HCT116 (cell line): ENCODE data around the gene PARP8. TPM values are rescaled to one million over a fixed set of nuclear protein-coding genes. Genes with fewer than 3 reads are reported as not detected.
"Not testable (repeated sequence)": the region's sequence is repeated elsewhere in the genome, so short reads cannot be mapped to it uniquely, and the experiment has no call there.

Experiments used
- ATAC-seq: fragments of 200-7000 bp; cut with Tn5 transposase; 2 replicates; pipeline ENCODE4 v1.9.1; 2020; ENCODE audit warnings: mild to moderate bottlenecking, moderate library complexity
- BruUV-seq: library from RNA; stranded (reverse); fragments of 400-500 nt; replicated peaks from 2 replicates; lab custom pipeline; 2021; lab: Mats Ljungman, UMichigan
- CTCF ChIA-PET: fragments of 300-600 bp; sonication (Branson Sonifier 250); formaldehyde crosslinking; loops from one replicate; lab custom pipeline; 2021; ENCODE audit warnings: antibody characterized with exemption; lab: Charles Lee
- POLR2A ChIA-PET: fragments of 300-600, 350-600 bp; sonication (Branson Sonifier 250); formaldehyde crosslinking; loops from one replicate; lab custom pipeline; 2021; ENCODE audit warnings: antibody characterized with exemption; lab: Charles Lee
- RAD21 ChIA-PET, 2 experiments: fragments of 300-600 bp; sonication (Branson Sonifier 250); formaldehyde crosslinking; loops; one replicate each; lab custom pipeline; 2023; ENCODE audit warnings: low total read pairs in 2 of 2; ENCODE audit not compliant: uncharacterized antibody in 2 of 2, unreplicated experiment in 2 of 2, low non-redundant PET in 1 of 2; lab: Charles Lee
- DNase-seq: peaks from one replicate; pipeline ENCODE4 v3.0.0-alpha.2; 2010; ENCODE audit warnings: low read depth, low spot score
- H2AFZ ChIP-seq: fragments of 200-600 bp; shearing (Covaris generic), sonication (generic); 2 replicates; pipeline ENCODE4 v1.6.1; 2017; ENCODE audit warnings: low read depth, mixed run types, mixed read lengths, antibody characterized with exemption, low read length; ENCODE audit not compliant: poor library complexity, severe bottlenecking
- H3K27ac ChIP-seq: 2 replicates; pipeline ENCODE4 v1.5.1; 2012; ENCODE audit warnings: low read depth, low read length
- H3K27me3 ChIP-seq: fragments of 200-600 bp; sonication (generic); 2 replicates; pipeline ENCODE4 v1.6.1; 2016; ENCODE audit warnings: mixed run types, low read length, mixed read lengths; ENCODE audit not compliant: insufficient read depth
- H3K36me3 ChIP-seq, 2 experiments: fragments of 200-500 bp in 1 of 2; fragments of 200-600 bp in 1 of 2; sonication (Bioruptor generic) in 1 of 2; sonication (generic) in 1 of 2; 2 replicates each; pipeline versions ENCODE4 v1.5.1 to v1.6.1; 2014 to 2016; ENCODE audit warnings: low read length in 2 of 2, inconsistent platforms in 1 of 2, mixed read lengths in 1 of 2, mixed run types in 1 of 2; ENCODE audit not compliant: insufficient read depth in 2 of 2, control insufficient read depth in 1 of 2
- H3K4me1 ChIP-seq, 2 experiments: fragments of 200-600 bp in 1 of 2; sonication (generic) in 1 of 2; 2 replicates each; pipeline versions ENCODE4 v1.5.1 to v1.6.1; 2012 to 2017; ENCODE audit warnings: low read length in 2 of 2, inconsistent platforms in 1 of 2, mild to moderate bottlenecking in 1 of 2, mixed read lengths in 1 of 2, mixed run types in 1 of 2, moderate library complexity in 1 of 2; ENCODE audit not compliant: insufficient read depth in 2 of 2, control insufficient read depth in 1 of 2
- H3K4me2 ChIP-seq: fragments of 200-600 bp; sonication (generic); 2 replicates; pipeline ENCODE4 v1.6.1; 2017; ENCODE audit warnings: mixed run types, low read length, mixed read lengths
- H3K4me3 ChIP-seq, 2 experiments: fragments of 200-600 bp in 1 of 2; sonication (generic) in 1 of 2; replicated peaks in 1 of 2; 2 replicates each; pipeline ENCODE4 v1.5.1; 2011 to 2016; ENCODE audit warnings: low read length in 2 of 2, control low read depth in 1 of 2, low read depth in 1 of 2, mild to moderate bottlenecking in 1 of 2, mixed read lengths in 1 of 2, mixed run types in 1 of 2
- H3K79me2 ChIP-seq: fragments of 200-600 bp; sonication (generic); 2 replicates; pipeline ENCODE4 v1.6.1; 2017; ENCODE audit warnings: mild to moderate bottlenecking, mixed run types, low read length, moderate library complexity, mixed read lengths; ENCODE audit not compliant: insufficient read depth
- H3K9ac ChIP-seq: fragments of 200-600 bp; sonication (generic); 2 replicates; pipeline ENCODE4 v1.6.1; 2016; ENCODE audit warnings: low read length, mixed read lengths
- H3K9me2 ChIP-seq: fragments of 200-600 bp; sonication (generic), shearing (Covaris generic); 2 replicates; pipeline ENCODE4 v1.6.1; 2017; ENCODE audit warnings: mixed run types, mild to moderate bottlenecking, moderate library complexity; ENCODE audit not compliant: insufficient read depth
- H3K9me3 ChIP-seq, 2 experiments: fragments of 200-500 bp in 1 of 2; fragments of 200-600 bp in 1 of 2; sonication (Bioruptor generic) in 1 of 2; sonication (generic) in 1 of 2; 2 replicates each; pipeline ENCODE4 v1.6.1; 2014 to 2017; ENCODE audit warnings: low read length in 2 of 2, mixed read lengths in 2 of 2, inconsistent platforms in 1 of 2, low read depth in 1 of 2, mild to moderate bottlenecking in 1 of 2, mixed run types in 1 of 2, moderate library complexity in 1 of 2; ENCODE audit not compliant: control insufficient read depth in 1 of 2, insufficient read depth in 1 of 2
- H4K20me1 ChIP-seq: fragments of 200-600 bp; sonication (generic), shearing (Covaris generic); 2 replicates; pipeline ENCODE4 v1.6.1; 2017; ENCODE audit warnings: mixed run types, mild to moderate bottlenecking, moderate library complexity; ENCODE audit not compliant: insufficient read depth
- CEBPB ChIP-seq: IDR thresholded peaks from 2 replicates; pipeline ENCODE4 v1.6.1; 2012; ENCODE audit warnings: low read depth
- JUND ChIP-seq: IDR thresholded peaks from 2 replicates; pipeline ENCODE4 v1.6.1; 2012
- POLR2AphosphoS5 ChIP-seq: IDR thresholded peaks from 2 replicates; pipeline ENCODE4 v1.6.1; 2011; ENCODE audit warnings: mild to moderate bottlenecking, low read depth, low read length, moderate library complexity
- SP1 ChIP-seq: IDR thresholded peaks from 2 replicates; pipeline ENCODE4 v1.6.1; 2012; ENCODE audit warnings: low read depth
- SRF ChIP-seq: IDR thresholded peaks from 2 replicates; pipeline ENCODE4 v1.6.1; 2012; ENCODE audit warnings: low read depth
- YY1 ChIP-seq: IDR thresholded peaks from 2 replicates; pipeline ENCODE4 v1.6.1; 2011; ENCODE audit warnings: low read length, low read depth, moderate library complexity, mild to moderate bottlenecking; ENCODE audit not compliant: insufficient replicate concordance; ENCODE audit errors: extremely low read depth
- ZFX ChIP-seq: fragments of 450-650 bp; IDR thresholded peaks from 2 replicates; pipeline ENCODE4 v1.6.1; 2017
- intact Hi-C: fragments of 100-400 bp; cut with micrococcal nuclease; formaldehyde crosslinking; loops from 2 replicates; pipeline ENCODE4 v1.10.0; 2022
- total RNA-seq: library from RNA; stranded (reverse); gene quantifications from one replicate; pipeline ENCODE4 v1.2.1, GENCODE V29; 2021; ENCODE audit not compliant: unreplicated experiment
- TF ChIP-seq, protein P1 (sequence below): IDR thresholded peaks from 2 replicates; pipeline ENCODE4 v1.6.1; 2012
- TF ChIP-seq, protein P2 (sequence below), 3 experiments: fragments of 200-600 bp in 1 of 3; sonication (generic) in 1 of 3; IDR thresholded peaks in 2 of 3; conservative IDR thresholded peaks in 1 of 3; 2 replicates each; pipeline ENCODE4 v1.5.1; 2012 to 2017; ENCODE audit warnings: low read depth in 2 of 3, low read length in 2 of 3, antibody characterized with exemption in 1 of 3, borderline replicate concordance in 1 of 3, control low read depth in 1 of 3, mild to moderate bottlenecking in 1 of 3, mixed read lengths in 1 of 3, mixed run types in 1 of 3, moderate library complexity in 1 of 3; ENCODE audit not compliant: insufficient read depth in 1 of 3

PARP8 gene
- total RNA-seq, 1 experiment from 2014 or later, result 19.0 TPM

DNA sequence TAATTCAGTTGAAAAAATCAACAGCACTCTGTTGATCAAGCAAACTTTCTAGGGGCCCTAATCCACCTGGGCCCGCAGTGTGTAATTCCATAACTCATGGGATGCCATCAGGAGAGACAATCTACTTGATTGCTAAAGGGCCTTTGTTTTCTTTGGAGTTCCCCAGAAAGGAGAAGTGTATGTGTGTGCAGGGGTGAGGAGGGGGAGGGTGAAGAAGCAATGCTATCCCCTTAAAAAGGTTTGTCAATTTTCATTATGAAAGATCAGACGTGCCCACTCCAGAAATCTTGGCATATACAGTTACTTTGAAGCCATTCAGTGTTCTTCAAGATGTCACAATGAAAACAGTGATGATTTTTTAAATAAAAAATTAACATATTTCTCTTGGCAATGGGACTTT lies 6.2 kb downstream of the PARP8 start:
- BruUV-seq, result no TSS peak
- Histone ChIP-seq H3K4me3 (no peak overlapping the region), H3K27me3 (no peaks in the 10 kb centered on the region), H2AFZ (no peak overlapping the region), H3K4me1 (peaks cover 0 to 9% of the 10 kb centered on the region in 2 experiments; a peak in 2 of 4 replicates), H3K9me3 (no peaks in the 10 kb centered on the region), H3K27ac (no peak overlapping the region), H3K9ac (no peak overlapping the region), H3K4me2 (no peak overlapping the region), H3K9me2 (no peaks in the 10 kb centered on the region), H4K20me1 (no peaks in the 10 kb centered on the region), H3K36me3 (no peaks in the 10 kb centered on the region), H3K79me2 (peaks cover 22% of the 10 kb centered on the region)
- TF ChIP-seq, protein P1, sequence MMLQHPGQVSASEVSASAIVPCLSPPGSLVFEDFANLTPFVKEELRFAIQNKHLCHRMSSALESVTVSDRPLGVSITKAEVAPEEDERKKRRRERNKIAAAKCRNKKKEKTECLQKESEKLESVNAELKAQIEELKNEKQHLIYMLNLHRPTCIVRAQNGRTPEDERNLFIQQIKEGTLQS, result no peak
- no peak for TF ChIP-seq JUND
- no peak for TF ChIP-seq YY1
- TF ChIP-seq, protein P2, sequence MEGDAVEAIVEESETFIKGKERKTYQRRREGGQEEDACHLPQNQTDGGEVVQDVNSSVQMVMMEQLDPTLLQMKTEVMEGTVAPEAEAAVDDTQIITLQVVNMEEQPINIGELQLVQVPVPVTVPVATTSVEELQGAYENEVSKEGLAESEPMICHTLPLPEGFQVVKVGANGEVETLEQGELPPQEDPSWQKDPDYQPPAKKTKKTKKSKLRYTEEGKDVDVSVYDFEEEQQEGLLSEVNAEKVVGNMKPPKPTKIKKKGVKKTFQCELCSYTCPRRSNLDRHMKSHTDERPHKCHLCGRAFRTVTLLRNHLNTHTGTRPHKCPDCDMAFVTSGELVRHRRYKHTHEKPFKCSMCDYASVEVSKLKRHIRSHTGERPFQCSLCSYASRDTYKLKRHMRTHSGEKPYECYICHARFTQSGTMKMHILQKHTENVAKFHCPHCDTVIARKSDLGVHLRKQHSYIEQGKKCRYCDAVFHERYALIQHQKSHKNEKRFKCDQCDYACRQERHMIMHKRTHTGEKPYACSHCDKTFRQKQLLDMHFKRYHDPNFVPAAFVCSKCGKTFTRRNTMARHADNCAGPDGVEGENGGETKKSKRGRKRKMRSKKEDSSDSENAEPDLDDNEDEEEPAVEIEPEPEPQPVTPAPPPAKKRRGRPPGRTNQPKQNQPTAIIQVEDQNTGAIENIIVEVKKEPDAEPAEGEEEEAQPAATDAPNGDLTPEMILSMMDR (IDR thresholded peaks at IDR 0.05 in 2 of 3, conservative IDR thresholded peaks at IDR 0.05 in 1 of 3; ENCODE audit: borderline replicate concordance in 1 of 3, insufficient read depth in 1 of 3, low read depth in 2 of 3, low read length in 2 of 3), result no peak
- no peak for TF ChIP-seq ZFX
- no peak for TF ChIP-seq SP1
- TF ChIP-seq SRF, result no peak
- TF ChIP-seq POLR2AphosphoS5, result no peak
- no peak for TF ChIP-seq CEBPB
- ChIA-PET RAD21 (no interaction called here), CTCF (no interaction called here), POLR2A (no interaction called here)
- DNase-seq (no peak), ATAC-seq (no peak)
- intact Hi-C loops, result no loop called here

DNA sequence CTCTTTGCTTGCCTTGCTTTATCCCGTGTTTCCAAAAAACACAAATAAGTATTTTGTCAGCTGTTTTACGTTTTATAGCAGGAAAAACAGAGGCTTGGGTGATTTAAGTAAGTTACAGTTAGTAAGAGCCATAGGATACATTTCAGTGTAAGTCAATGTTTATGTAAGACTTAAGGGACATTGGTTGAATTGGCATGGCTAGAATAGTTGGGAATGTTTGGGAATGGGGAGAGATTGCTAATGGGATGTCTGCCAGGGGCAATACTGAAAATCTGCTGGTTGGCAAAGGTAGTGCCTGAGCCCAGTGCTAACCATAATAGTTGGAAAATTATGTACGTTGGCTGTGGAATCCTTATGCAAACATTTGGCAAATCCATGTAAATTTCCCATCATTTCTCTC lies 7.0 kb downstream of the PARP8 start:
- POLR2A ChIA-PET, BruUV-seq, DNase-seq: not testable (repeated sequence)

More for the DNA sequence above, 7.0 kb downstream of the PARP8 start:
- CTCF ChIA-PET, H3K27me3 ChIP-seq, H4K20me1 ChIP-seq, intact Hi-C loops, H2AFZ ChIP-seq, H3K4me3 ChIP-seq, H3K9me3 ChIP-seq, H3K9ac ChIP-seq, RAD21 ChIA-PET, H3K4me1 ChIP-seq, H3K36me3 ChIP-seq, H3K4me2 ChIP-seq, ATAC-seq, H3K9me2 ChIP-seq, H3K27ac ChIP-seq: not testable (repeated sequence)
- peaks cover 22% of the 10 kb centered on the region for H3K79me2 ChIP-seq
